HG03571 (cell line): ENCODE measurements around the gene STAC3.

Source experiments
- ATAC-seq: cut with Tn5 transposase; IDR thresholded peaks from one replicate; pipeline ENCODE4 v1.9.1; 2021; ENCODE audit not compliant: unreplicated experiment

Gene STAC3

DNA sequence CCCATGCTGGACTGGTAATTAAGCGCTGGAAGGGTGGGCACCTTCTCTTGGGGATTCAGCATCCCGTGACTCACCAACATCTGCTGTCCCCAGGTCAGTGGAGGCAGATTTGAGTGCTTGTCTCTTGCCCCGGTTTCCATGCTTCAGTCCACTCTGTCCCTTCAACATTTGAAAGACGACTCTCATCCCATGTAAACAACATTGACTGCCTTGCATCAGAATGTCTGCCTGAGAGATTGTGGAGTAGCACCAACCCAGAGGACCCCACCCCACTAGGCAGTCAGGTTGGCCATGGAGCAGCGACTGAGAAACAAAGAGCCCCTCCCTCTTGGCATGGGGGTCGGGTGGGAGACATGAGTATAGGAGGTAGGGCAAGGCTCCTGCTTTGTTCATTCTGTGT, 4.9 kb upstream of the STAC3 start:
- no peak for ATAC-seq

DNA sequence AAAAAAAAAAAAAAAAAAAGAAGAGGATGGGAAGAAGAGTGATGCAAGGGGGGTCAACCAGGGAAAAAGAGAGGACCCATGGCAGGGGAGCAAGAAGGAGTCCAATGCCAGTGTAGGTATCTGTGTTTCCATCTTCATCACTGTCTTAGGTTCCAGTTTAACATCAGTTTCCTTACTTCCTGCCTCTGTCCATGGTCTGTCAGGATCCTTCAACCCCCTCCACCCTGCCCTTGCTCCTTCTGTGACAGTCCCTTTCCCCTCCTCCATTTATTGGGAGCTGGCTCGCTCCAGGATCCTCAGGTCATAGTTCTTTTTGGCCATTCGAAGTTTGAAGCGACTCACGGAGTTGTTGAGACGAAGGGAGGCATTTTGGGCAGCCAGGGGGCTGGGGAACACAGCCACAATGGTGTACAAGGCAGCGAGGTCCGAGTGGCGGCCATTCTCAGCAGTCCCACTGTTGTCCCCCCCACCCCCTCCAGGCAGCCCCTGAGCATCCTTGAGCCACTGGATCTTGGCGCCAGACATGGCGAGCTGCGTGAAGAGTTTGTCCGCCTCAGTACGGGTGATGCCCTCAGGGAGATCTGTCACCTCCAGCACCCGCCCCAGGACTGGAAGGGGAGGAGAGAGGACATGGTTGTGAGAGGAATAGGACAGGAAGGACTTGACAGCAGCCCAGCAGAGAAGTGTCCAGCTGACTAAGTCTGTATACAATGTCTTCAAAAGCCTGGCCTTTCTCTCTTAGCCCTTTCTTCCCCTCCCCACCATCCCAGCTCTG, 3.7 kb upstream of the STAC3 start:
- ATAC-seq = no peak

DNA sequence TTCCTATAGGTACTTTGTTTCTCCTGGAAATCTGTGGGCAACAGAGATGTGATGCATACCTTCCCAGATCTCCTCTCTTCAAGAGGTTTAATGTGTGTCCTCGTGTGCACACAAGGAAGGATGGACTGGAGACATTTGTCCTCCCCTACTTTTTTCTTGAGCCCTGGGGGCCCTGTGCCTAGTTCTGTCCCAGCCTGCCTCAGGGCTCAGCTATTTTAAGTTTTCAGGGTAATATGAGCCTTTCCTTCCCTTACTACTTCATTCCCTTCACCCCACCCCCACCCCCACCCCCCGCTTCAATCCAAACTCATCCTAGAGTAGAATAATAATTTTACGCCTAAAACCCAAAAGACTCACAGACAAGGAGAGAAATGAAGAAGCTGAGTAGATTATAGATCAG, 446 bp downstream of the STAC3 start:
- no peak for ATAC-seq

DNA sequence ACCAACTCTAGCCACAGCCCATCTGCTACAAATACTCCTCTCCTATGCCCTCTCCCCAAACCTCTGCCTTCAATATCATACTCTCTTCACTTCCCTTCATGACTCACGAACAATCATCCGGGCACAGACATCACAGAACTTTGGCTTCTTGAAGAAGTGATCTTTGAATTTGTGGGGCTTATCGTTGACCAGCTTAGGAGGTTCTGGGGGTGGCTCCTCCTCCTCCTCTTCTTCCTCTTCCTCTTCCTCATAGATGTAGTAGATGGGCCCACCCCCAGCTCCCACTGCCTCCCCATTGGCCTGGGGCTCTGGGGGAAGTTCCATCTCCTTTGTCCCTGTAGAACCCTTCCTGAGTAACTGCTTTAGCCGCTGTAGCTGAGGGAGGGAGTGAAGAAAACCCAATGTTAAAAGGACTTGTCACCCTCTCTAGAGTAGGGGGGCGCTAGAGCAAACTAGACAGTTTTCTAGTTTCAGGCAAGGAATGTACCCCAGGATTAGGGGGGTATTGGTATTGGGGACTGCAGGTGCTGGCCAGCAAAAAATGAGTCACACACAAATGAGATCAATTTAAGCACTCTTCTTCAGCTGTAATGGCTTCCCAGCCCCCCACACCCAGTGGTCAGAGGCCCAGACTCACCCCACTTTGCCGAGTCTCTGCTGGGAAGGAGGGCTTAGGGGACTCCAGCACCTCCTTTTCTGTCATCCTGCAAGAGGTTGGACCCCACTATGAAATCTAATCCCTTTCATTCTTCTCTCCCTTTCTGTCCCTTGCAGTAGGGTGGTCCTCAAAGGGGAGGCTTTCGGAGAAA, 1.8 kb downstream of the STAC3 start:
- no peak for ATAC-seq

DNA sequence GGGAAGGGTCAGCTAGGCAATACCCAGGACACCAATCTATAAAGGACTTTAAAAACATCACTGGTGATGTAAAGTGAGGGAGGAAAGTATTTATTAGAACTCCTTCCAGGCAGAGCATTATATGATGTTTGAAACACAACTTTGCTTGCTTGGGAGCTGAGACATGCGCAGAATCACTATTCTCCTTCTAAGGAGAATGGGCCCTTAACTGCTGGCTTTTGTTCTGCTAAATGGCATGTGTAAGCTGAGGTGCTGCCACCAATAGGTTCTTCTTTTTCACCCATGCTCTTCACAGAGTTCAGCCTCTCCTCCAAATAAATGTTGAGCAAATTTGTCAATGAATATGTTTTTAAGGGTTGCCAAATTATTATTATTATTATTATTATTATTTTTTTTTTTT, 3.9 kb downstream of the STAC3 start:
- ATAC-seq = no peak

DNA sequence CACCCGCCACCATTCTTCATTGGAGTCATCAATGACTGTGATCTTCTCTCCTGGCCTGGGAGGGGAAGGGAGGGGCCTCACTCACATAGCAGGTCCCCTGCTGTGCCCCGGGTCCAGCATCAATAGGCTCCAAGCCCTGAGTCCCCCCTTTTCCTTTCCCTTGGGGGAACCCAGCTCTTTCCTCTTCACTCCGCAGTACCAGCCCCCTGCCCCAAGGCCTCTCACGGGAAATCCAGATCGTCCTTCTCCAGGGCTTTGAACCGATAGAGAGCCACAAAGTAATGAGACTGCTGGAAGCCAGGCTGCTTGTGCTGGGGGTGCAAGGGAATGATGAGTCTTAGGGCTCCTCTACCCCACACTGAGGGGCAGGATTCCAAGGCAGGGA, 6.7 kb downstream of the STAC3 start:
- no peak for ATAC-seq

DNA sequence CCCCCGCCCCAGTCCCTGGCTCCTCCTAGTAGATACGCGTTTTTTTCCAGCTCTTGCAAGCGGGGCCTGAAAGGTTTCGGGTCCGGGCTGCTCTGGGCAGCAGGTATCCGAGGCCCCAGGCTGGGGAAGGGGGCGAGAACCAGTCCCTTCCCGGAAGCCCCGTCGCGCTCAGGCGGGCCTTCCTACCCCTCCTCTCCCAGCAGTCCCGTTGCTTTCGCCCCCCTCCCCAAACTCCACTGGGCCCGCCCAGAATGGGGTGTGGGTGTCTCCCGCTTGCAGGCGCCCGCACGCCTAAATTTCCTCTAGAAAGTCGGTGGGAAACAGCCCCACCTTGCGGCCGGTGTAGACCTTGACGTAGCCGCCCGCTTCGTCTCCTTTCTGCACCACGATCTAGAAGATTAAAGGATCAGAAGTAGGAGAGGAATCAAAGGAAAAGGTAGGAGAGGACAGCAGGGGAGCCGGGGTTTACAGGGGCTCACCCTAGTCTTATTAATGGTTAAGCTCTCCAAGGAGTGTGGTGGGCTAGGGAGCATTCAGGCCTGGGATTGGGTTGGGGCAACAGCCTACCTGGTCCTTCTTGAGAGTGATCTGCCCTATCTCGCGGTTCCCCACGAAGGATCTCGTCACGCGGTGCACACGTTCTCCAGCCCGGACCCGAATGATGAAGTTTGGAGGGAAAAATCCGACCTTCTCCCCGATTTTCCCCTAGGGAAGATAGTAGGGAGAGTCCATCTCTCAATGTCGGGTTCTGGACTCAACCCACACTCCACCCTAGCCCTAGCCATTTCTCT, 7.3 kb downstream of the STAC3 start:
- no peak for ATAC-seq

DNA sequence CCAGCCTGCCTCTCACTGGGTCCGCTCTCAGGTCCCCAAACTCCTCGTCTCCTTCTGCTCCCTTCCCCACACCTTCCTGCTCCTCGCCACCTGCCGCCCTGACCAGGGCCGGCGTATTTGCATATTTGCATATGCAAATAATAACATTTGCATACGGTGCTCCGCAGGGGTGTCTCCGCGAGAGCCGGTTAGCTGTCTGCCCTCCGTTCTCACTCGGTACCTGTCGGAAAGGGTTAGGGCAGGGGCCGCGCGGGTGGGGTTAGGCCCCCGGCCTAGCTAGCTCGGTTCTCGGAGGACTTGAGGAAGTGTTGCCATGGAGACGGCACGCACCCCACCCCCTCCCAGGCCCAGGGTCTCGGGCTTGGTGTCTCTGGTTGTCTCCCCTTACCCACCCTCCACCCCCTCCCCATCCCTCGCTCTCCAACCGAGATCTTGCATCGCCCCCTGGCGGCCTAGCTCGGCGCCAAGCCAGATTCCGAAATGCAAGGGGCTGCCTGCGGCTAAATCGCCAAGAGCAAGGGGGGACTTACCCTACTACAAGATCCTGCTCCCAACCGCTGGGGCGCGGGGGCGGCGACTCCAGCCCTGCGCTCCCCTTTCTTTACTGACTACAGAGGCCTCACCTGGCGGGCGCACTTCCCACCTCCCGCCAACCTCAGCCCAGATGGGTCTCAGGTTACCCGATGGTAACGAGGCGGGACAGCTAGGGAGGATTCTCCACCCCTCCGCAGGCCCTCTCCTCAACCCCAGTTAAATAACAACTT, 8.1 kb downstream of the STAC3 start:
- no peak for ATAC-seq

DNA sequence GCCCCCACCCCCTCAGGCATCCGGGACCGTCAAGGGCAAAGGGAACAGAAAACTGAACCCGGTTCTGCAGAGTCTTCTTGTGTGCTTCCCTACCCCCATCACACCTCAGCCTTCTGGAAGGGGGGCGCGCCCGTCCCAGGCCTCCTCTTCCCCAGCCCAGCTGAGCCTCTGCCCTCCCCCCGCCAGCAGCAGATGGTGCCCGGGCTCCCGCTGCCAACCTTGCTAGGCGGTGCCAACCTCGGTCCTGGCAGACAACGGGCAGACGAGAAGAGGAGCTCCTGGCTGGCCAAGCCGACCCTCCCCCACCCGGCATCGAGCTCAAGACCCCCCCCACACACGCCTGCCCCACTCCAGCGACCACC, 8.7 kb downstream of the STAC3 start:
- ATAC-seq = no peak

DNA sequence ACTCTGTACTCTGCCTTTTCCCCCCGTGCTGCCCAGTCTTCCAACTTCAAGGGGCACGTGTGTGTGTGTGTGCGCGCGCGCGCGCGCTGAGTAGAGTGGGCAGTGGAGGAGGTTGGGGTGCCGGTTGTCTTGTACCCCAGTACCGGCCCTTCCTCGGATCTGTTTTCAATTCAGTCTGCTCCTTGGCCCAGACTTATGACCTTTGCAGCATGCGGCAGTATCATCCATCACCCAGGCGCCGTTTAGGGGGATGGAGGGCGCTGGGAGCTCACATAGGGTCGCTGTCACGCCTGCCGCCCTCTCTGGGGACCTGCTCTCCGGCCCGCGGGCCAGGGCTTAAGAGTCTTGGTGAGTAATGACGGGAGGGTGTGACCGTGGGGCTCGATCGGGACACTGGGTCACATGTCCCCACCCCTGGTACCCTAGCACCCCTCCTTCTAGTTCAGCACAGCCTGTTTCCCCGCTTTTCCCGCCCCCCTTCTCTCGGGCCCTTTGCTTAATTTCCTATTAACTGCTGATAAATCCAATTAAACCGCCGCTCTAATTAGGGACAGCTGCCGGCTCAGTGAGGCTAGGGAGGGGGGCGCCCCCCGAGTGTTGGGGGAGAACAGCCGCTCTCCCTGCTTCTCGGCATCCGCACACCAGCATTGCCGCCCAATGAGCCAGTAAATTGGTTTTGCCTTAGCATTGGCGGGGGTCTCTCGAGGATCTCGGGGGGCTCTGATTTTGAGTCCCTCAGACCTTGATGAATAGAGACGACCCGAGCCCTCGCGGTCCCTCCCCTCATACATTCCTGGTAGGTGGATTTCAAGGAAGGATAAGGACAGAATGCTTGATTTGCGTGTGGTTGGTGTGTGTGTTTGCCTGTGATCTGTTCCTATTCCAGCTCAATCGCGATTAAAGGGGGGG, 9.3 kb downstream of the STAC3 start:
- ATAC-seq = no peak

DNA sequence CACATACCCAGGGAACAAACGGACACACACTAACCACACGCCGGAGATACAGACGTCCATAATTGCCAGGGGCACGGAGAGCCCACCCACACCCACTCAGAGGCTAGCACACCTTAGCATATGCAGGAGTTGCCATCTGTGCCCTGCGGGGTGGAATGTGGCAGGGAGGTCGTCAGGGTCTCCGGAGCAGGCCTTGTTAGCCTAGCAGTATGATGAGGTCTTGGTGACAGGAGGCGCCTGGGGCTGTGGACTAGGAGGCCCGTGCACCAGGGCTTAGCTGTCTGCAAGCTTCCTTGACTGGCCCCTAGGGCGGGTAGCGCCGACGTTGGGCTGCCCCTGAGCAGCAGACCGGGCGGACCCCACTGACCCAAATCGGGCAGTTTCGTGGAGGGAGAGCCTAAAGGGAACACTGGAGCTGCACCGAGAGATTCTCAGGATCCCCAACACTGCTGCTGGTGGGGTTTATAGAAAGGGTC, 10.0 kb downstream of the STAC3 start:
- ATAC-seq = no peak

DNA sequence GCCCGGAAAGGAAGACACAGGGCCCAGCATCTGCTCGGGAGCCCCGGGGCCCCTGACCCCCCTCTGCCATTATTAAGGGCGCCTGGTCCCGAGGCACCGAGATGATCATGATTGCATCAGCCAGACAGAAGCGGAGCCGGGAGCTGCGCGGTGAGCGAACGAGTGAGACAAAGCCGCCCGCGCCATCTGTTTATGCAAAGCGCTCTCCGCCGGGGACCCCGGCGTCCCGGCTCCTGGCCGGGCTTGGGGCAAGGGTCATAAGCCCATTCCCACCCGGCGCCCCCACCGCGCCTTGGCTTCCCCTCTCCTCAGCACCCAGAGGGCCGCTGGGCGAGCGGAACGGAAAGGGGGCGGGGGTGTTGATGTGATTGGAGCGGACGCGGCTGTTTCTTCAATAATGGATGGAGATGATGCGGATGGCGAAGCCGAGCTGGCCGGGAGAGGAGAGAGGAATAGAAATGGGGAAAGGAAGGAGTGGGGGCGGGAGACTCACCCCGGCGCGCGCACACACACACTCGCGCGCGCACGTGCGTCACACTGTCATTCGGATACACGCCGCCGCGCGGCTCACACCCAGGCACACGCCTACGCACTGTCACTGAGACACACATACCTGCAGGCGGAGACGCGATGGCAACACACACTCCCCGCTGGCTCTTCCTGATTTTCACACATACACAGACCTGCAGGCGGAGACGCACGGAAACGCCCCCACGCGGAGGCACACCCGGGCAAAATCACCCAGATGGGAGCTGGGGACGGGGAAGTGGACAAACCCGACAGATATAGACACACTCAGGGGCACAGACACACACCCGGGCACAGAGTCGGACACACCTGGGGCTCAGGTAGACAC, 10.7 kb downstream of the STAC3 start:
- no peak for ATAC-seq

DNA sequence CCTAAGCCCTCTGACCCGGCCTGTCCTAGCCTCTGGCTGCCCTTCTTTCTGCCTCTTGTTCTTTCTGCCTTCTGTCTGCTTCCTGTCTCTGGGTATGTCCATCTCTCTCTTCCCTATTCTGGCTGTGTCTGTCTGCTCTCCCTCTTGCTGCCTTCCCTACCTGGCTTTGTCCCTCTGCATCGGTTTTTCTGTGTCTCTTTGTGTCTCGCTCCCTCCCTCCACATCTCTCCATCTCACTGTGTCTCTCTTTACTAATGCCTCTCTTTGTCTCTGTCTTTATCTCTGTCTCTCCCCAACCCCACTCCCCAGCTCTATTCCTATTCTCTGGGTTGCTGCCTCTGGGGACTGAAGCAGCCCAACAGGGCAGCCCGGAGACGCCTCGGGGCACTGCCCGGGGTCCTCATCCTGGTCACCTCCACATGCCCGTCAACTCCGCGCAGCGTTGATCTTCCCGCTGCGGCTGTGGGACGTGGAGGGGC, 11.4 kb downstream of the STAC3 start:
- no peak for ATAC-seq

DNA sequence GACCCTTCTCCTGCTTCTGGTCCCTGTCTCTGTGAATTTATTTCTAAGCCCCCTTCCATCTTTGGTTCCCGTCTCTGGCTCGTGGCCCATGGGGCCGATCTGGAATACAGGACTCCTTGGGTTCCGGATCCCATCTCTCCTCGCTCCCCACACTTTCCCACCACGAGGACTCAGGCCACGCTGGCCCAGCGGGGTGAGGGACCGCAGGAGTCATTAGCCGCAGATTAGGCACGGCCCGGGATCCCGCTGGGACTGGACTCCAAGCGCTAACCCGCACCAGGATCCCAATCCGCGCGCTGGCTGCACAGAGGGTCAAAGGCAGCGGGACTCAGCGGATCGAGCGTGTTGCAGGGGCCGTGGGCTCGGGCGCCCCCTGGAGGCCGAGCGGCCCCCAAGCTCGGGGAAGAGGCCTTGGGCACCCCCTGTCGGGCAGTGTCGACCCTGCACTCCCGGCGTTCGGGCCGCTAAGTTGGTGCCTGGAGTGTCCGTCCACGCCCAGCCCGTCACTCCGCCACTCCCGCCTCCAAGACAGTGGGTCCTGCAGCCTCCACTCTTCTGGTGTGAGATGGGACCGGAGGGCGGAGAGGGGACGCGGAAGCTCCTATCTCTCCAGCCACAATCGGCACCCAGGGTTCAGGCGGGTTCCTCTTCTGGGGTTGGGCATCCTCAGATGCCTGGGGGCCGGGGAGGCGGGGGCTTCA, 12.0 kb downstream of the STAC3 start:
- peak; percentile 46 for ATAC-seq

DNA sequence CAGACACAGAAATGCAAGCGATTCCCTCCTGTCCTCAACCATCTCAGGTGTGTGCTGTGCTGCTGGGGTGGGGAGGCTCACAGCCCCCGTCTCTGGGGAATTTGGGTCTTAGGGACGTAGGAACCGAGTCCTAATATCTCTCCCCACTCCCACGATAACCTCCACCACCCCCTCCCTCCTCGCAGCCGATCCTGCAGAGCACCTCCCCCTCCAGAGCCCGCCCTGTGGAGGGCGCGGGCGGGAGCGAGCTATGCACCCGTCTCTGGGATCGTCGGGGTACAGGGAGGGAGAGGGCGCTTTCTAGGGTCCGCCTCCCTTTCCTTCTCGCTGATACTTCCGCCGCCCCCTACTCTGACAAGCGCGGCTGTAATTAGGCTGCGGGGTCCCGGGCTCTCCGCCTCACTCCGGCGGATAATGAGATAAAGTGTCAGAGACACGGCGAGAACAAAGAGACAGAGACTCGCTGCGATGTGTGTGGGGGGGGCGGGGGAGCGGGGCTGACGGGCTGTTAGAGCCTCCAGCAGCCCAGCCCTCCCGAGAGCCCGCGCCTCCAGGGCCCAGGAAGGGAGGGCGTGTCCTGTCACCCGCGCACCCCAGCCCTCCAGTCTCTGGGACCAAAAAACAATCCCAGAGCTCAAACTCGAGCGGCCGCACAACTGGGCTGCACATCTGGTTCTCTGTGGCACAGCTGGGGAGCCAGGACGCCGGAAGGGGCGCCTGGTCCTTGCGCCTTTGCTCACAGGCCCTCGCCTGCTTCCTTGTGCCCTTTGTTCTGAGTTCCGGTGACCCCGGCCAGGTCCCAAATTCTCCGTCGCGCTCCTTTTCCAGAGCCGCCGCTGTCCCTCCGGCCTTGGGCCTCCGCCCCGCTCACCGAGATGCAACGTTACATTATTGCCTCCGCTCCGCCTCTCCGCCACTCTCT, 12.8 kb downstream of the STAC3 start:
- ATAC-seq = no peak

DNA sequence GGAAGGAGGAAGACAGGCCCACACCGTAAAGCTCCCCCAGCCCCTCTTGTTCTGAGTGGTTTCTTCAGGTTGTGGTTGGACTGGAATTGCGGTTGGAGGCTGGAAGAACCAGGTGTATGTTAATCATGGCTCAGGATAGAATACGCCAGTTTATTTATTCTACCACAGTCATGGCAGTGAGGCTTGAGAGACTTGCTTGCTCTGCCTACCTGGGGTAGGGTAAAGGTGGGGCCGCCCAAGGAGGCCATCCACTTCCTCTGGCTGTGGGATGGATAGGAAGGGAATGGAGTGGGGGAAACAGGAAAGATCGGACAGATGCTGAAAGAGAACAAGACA, 13.4 kb downstream of the STAC3 start:
- no peak for ATAC-seq

DNA sequence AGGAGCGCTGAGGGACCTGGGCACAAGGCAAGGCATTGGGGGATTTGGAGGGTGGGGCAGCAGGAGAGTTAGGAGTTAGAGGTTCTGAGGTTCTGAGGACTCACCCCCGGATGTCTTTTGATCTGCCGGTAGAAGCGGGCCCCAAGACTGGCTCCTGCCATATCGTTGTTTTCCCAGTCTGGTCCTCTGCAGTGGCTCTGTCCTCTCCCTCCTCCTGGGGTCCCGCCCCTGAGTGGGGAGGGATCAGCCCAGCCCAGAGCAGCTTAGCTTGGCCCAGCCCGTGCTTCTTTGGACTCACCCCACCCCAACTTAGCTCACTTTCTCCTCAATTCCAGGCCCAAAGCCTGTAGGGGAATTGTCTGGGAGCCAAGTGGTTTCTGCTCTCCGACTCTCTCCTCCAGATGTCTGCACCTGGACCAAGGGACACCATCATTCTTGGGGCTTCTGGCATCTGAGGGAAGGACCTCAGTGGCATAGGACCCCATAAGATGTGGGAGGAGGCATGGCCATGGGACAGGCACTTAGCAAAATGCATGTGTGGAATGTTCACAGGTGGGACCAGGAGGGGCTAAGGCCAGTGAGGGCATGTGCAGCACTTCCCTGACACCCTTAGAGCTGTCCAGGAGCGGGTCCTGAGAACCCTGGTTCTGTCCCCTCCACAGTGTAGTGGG, 13.9 kb downstream of the STAC3 start:
- ATAC-seq = no peak
